B cell (primary cell): ENCODE results near the gene TENT5A. TPM values are rescaled to one million over a fixed set of nuclear protein-coding genes. Genes with fewer than 3 reads are reported as not detected.

Experiments
- ATAC-seq: fragments of 200-7000 bp; cut with Tn5 transposase; one replicate; pipeline ENCODE4 v1.10.0; 2021; ENCODE audit warnings: low read depth, mild to moderate bottlenecking, moderate number of reproducible peaks, moderate library complexity
- CTCF ChIA-PET: fragments of 350-600 bp; sonication (Branson Sonifier 250); formaldehyde crosslinking; loops from one replicate; lab custom pipeline; 2021; ENCODE audit warnings: antibody characterized with exemption, inconsistent platforms; lab: Charles Lee
- POLR2A ChIA-PET: fragments of 350-600 bp; sonication (Branson Sonifier 250); formaldehyde crosslinking; loops from one replicate; lab custom pipeline; 2021; ENCODE audit warnings: antibody characterized with exemption; lab: Charles Lee
- DNase-seq: peaks from one replicate; pipeline ENCODE4 v3.0.0; 2013
- H2AFZ ChIP-seq: 2 replicates; pipeline ENCODE4 v1.6.1; 2012; ENCODE audit warnings: mild to moderate bottlenecking, low read depth, low read length; ENCODE audit not compliant: insufficient read depth, poor library complexity, severe bottlenecking
- H3K27ac ChIP-seq, 2 donors: 1 replicate in 1 of 2; 2 replicates in 1 of 2; pipeline ENCODE4 v1.5.1; 2012 to 2013; ENCODE audit warnings: low read length in 2 of 2, mild to moderate bottlenecking in 2 of 2, moderate library complexity in 1 of 2
- H3K27me3 ChIP-seq, 4 experiments: fragments of 200-600 bp in 1 of 4; sonication (generic) in 1 of 4; replicated peaks in 1 of 4; 1 replicate in 2 of 4; 2 replicates in 2 of 4; pipeline versions ENCODE4 v1.6.1 to v1.7.0; 2013 to 2016; ENCODE audit warnings: low read length in 3 of 4, mild to moderate bottlenecking in 2 of 4, mixed read lengths in 1 of 4, moderate library complexity in 1 of 4; ENCODE audit not compliant: insufficient read depth in 4 of 4, control insufficient read depth in 3 of 4; ENCODE audit errors: control extremely low read depth in 1 of 4
- H3K36me3 ChIP-seq, 2 experiments: replicated peaks in 1 of 2; 1 replicate in 1 of 2; 2 replicates in 1 of 2; pipeline versions ENCODE4 v1.6.1 to v1.7.1; 2013; ENCODE audit warnings: low read length in 1 of 2; ENCODE audit not compliant: insufficient read depth in 2 of 2, control insufficient read depth in 1 of 2; ENCODE audit errors: control extremely low read depth in 1 of 2, extremely low read depth in 1 of 2
- H3K4me1 ChIP-seq, 2 donors: fragments of 200-600 bp in 1 of 2; sonication (generic) in 1 of 2; 1 replicate in 1 of 2; 2 replicates in 1 of 2; pipeline versions ENCODE4 v1.5.1 to v1.6.1; 2013 to 2017; ENCODE audit warnings: low read length in 2 of 2; ENCODE audit not compliant: control insufficient read depth in 2 of 2, insufficient read depth in 2 of 2
- H3K4me2 ChIP-seq: replicated peaks from 2 replicates; pipeline ENCODE3; 2012; ENCODE audit warnings: mild to moderate bottlenecking, low read depth, low read length; ENCODE audit not compliant: poor library complexity, severe bottlenecking
- H3K4me3 ChIP-seq, 5 experiments: fragments of 200-600 bp in 1 of 5; sonication (generic) in 1 of 5; 1 replicate in 3 of 5; 2 replicates in 2 of 5; pipeline versions ENCODE4 v1.5.1 to v1.7.0; 2011 to 2016; ENCODE audit warnings: low read length in 4 of 5, mild to moderate bottlenecking in 4 of 5, low read depth in 2 of 5, control low read depth in 1 of 5, moderate library complexity in 1 of 5; ENCODE audit not compliant: insufficient read depth in 1 of 5; ENCODE audit errors: control extremely low read depth in 1 of 5, extremely low read depth in 1 of 5
- H3K79me2 ChIP-seq: fragments of 200-600 bp; sonication (generic); one replicate; pipeline ENCODE4 v1.6.0; 2016; ENCODE audit warnings: low read length; ENCODE audit not compliant: control insufficient read depth, insufficient read depth
- H3K9ac ChIP-seq: fragments of 200-600 bp; sonication (generic); 2 replicates; pipeline ENCODE4 v1.6.1; 2017; ENCODE audit warnings: mild to moderate bottlenecking, low read length, moderate library complexity
- H3K9me3 ChIP-seq, 3 donors: one replicate each; pipeline versions ENCODE4 v1.6.1 to v1.7.1; 2013; ENCODE audit warnings: low read length in 2 of 3; ENCODE audit not compliant: control insufficient read depth in 2 of 3, insufficient read depth in 1 of 3; ENCODE audit errors: control extremely low read depth in 1 of 3
- H4K20me1 ChIP-seq: 2 replicates; pipeline ENCODE4 v1.6.0; 2012; ENCODE audit warnings: mild to moderate bottlenecking, low read length; ENCODE audit not compliant: insufficient read depth, control insufficient read depth, poor library complexity, severe bottlenecking
- H3K27ac Mint-ChIP-seq: one replicate; pipeline ENCODE4 v1.8.0; 2021; ENCODE audit warnings: mixed read lengths
- H3K27me3 Mint-ChIP-seq: one replicate; pipeline ENCODE4 v1.8.0; 2021; ENCODE audit warnings: mixed read lengths
- H3K4me1 Mint-ChIP-seq: one replicate; pipeline ENCODE4 v1.8.0; 2021; ENCODE audit warnings: mixed read lengths
- H3K4me3 Mint-ChIP-seq: one replicate; pipeline ENCODE4 v1.8.0; 2021; ENCODE audit warnings: mixed read lengths
- H3K9me3 Mint-ChIP-seq: one replicate; pipeline ENCODE4 v1.8.0; 2022; ENCODE audit warnings: mixed read lengths; ENCODE audit not compliant: insufficient read depth
- CTCF ChIP-seq: fragments of 200-600 bp; IDR thresholded peaks from one replicate; pipeline ENCODE4 v1.8.0; 2022; ENCODE audit warnings: antibody characterized with exemption, mild to moderate bottlenecking
- EZH2 ChIP-seq: IDR thresholded peaks from 2 replicates; pipeline ENCODE4 v1.6.1; 2012; ENCODE audit warnings: borderline replicate concordance, low read depth, mild to moderate bottlenecking, moderate library complexity, low read length; ENCODE audit not compliant: insufficient read depth, poor library complexity, severe bottlenecking
- WGBS: methylation state at CpG from one replicate; pipeline ENCODE4 v1.1.5; 2013; ENCODE audit warnings: missing lambda C conversion rate; ENCODE audit not compliant: insufficient coverage; 5-methylcytosine and 5-hydroxymethylcytosine counted together
- intact Hi-C: fragments of 100-400 bp; cut with micrococcal nuclease; formaldehyde crosslinking; loops from one replicate; pipeline ENCODE4 v1.10.0; 2022
- polyA plus RNA-seq: library from polyadenylated mRNA; depleted of rRNA; stranded (reverse); fragments of >200 nt; gene quantifications from 2 replicates; pipeline ENCODE4 v1.2.3, GENCODE V29; 2012
- total RNA-seq, 2 donors: library from RNA; stranded (reverse); fragments of 120-200 nt in 1 of 2; gene quantifications; 1 replicate in 1 of 2; 2 replicates in 1 of 2; pipeline versions ENCODE4 v1.2.3 to v1.2.4, GENCODE V29; 2013 to 2022

TENT5A gene
- total and polyA plus RNA-seq, 2 donors (not counting 1 experiment from before 2014, with no cell fraction given), result 3.9 to 9.4 TPM

- TF ChIP-seq EZH2, result no peak
- no peak for TF ChIP-seq CTCF
- CTCF ChIA-PET, result no interaction called here
These were observed 11.5 kb upstream of the TENT5A start for GRCh38 chr6:81763968-81764367.

DNA sequence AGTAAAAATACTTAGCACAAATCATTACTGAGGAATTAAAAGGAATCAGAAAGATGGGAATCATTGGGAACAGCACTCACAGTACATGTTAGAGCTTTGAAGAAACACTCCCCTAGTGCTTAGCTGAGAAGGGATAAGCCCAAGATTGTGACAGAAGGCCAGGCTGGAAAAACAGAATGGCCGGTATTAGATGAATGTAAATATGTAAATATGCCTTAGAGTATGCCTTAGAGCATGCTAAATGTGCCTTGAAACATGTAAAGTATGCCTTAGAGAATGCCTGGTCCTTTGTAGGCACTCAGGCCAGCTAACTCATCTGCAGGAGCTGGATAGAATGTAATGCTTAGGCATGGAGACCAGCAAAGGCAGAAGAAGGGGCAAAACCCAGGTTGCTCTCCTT, 10.6 kb upstream of the TENT5A start:
- intact Hi-C loops, result no loop called here
- H3K4me3 ChIP-seq, result no peak overlapping the region
- no peak overlapping the region for H3K27ac ChIP-seq
- ATAC-seq, result no peak
- POLR2A ChIA-PET, result no interaction called here
- H3K4me3 Mint-ChIP-seq, result no peak overlapping the region
- no peaks in the 10 kb centered on the region for H4K20me1 ChIP-seq
- WGBS, result 91% methylated on average over 1 of the region's 1 CpG
- H3K27me3 Mint-ChIP-seq, result peaks cover 18% of the 10 kb centered on the region
- DNase-seq, result no peak
- no peaks in the 10 kb centered on the region for H3K79me2 ChIP-seq
- no peak overlapping the region for H3K4me2 ChIP-seq
- no peak overlapping the region for H3K27ac Mint-ChIP-seq
- no peaks in the 10 kb centered on the region for H3K4me1 Mint-ChIP-seq
- no peak overlapping the region for H3K9ac ChIP-seq
- no peaks in the 10 kb centered on the region for H3K9me3 Mint-ChIP-seq
- H3K27me3 ChIP-seq, result peaks cover 0 to 3% (median 0%) of the 10 kb centered on the region in 4 experiments
- TF ChIP-seq CTCF (no peak), EZH2 (no peak)
- H2AFZ ChIP-seq, result no peak overlapping the region
- H3K9me3 ChIP-seq, result no peaks in the 10 kb centered on the region
- H3K36me3 ChIP-seq, result no peaks in the 10 kb centered on the region
- CTCF ChIA-PET, result interaction anchor here (1.1 kb wide), 1 partner anchor 9 kb away, joined by 3 read pairs; no protein-coding TSS in a partner anchor
- no peaks in the 10 kb centered on the region for H3K4me1 ChIP-seq

More at GRCh38 chr6:81763968-81764367, 11.5 kb upstream of the TENT5A start:
- Histone ChIP-seq H3K9me3 (no peaks in the 10 kb centered on the region), H3K79me2 (no peaks in the 10 kb centered on the region), H3K4me3 (no peak overlapping the region), H3K9ac (no peak overlapping the region), H4K20me1 (no peaks in the 10 kb centered on the region), H3K4me2 (no peak overlapping the region), H3K36me3 (no peaks in the 10 kb centered on the region), H3K27me3 (peaks cover 0 to 3% (median 0%) of the 10 kb centered on the region in 4 experiments), H3K27ac (no peak overlapping the region), H2AFZ (no peak overlapping the region), H3K4me1 (no peaks in the 10 kb centered on the region)
- WGBS, result 76% methylated on average over 2 of the region's 3 CpGs
- Mint-ChIP-seq H3K4me3 (no peak overlapping the region), H3K4me1 (no peaks in the 10 kb centered on the region), H3K9me3 (no peaks in the 10 kb centered on the region), H3K27me3 (peaks cover 18% of the 10 kb centered on the region), H3K27ac (no peak overlapping the region)
- DNase-seq, result no peak
- POLR2A ChIA-PET, result no interaction called here
- intact Hi-C loops, result no loop called here
- no peak for ATAC-seq
